ENCODE measurements around the gene MRI1. TPM values are rescaled to one million over a fixed set of nuclear protein-coding genes. Genes with fewer than 3 reads are reported as not detected.

Gene MRI1
- total and polyA plus RNA-seq, 2 experiments from 2014 or later: 12.3 to 44.5 TPM

DNA sequence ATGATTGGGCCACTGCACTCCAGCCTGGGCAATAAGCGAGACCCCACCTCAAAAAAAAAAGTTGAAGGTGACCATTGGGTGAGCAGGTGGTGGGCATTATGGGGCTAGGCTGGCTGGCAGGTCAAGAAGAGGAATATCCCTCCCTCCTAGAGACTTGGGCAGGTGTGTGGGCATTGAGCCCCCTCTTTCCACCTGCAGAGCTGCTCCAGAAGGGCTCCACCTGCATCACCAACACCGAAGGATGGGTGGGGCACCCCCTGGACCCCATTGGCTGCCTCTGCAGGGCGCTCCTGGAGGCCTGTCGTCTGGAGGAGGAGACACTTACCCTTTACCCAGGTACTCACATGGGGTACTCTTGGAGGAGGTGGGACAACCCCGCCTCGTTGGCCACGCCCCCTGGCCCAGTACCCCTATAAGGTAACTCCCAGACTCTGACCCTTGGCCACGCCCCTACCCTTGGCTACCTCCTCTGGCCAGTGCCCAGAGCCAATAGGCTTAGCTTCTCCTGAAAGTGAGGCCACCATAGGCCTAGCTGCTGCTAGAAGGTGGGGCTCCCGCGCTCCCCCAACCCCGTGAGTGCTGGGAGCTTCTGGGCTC is 52.8 kb downstream of the MRI1 start:
- Histone ChIP-seq H4K20me1 (replicated peaks; ENCODE audit: insufficient read depth) (peaks cover 1% of the 10 kb centered on the region), H2AFZ (no peak overlapping the region), H3K27ac (ENCODE audit: low read depth) (no peak overlapping the region), H3K79me2 (replicated peaks; ENCODE audit: insufficient read depth) (no peaks in the 10 kb centered on the region), H3K4me3 (peak overlapping the region; percentile 65), H3K36me3 (ENCODE audit: insufficient read depth) (peaks cover 9% of the 10 kb centered on the region), H3K4me1 (ENCODE audit: insufficient read depth) (no peaks in the 10 kb centered on the region), H3K9me2 (ENCODE audit: insufficient read depth) (no peaks in the 10 kb centered on the region), H3K27me3 (ENCODE audit: insufficient read depth) (no peaks in the 10 kb centered on the region), H3F3A (replicated peaks; ENCODE audit: low read depth) (0 out of 2 replicates have a peak, but pooled peaks cover 4% of the 10 kb centered on the region), H3K4me2 (peak overlapping the region; percentile 85)
- ATAC-seq (peak; percentile 90), DNase-seq (ENCODE audit: low spot score) (peak; percentile 100)
- H3K4me3 Mint-ChIP-seq: peak overlapping the region; percentile 77
- peaks cover 18% of the 10 kb centered on the region for H3K27me3 Mint-ChIP-seq (ENCODE audit: insufficient read depth, low read depth, poor library complexity)
- no peaks in the 10 kb centered on the region; the same call in 2 of the 3 replicates for H3K9me3 Mint-ChIP-seq
- H3K36me3 Mint-ChIP-seq (ENCODE audit: low read depth): peaks cover 51% of the 10 kb centered on the region
- H3K27ac Mint-ChIP-seq: peak overlapping the region; percentile 97
- no peak for TF ChIP-seq CREB1 (CRISPR knock-in tag; IDR thresholded peaks at IDR 0.05; ENCODE audit: low read depth)
- TF ChIP-seq, protein P1, sequence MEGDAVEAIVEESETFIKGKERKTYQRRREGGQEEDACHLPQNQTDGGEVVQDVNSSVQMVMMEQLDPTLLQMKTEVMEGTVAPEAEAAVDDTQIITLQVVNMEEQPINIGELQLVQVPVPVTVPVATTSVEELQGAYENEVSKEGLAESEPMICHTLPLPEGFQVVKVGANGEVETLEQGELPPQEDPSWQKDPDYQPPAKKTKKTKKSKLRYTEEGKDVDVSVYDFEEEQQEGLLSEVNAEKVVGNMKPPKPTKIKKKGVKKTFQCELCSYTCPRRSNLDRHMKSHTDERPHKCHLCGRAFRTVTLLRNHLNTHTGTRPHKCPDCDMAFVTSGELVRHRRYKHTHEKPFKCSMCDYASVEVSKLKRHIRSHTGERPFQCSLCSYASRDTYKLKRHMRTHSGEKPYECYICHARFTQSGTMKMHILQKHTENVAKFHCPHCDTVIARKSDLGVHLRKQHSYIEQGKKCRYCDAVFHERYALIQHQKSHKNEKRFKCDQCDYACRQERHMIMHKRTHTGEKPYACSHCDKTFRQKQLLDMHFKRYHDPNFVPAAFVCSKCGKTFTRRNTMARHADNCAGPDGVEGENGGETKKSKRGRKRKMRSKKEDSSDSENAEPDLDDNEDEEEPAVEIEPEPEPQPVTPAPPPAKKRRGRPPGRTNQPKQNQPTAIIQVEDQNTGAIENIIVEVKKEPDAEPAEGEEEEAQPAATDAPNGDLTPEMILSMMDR (conservative IDR thresholded peaks at IDR 0.05; ENCODE audit: low read depth in 2 of 2): no peak
- no peak for TF ChIP-seq ZNF331 (CRISPR knock-in tag; IDR thresholded peaks at IDR 0.05; ENCODE audit: low read depth)
- TF ChIP-seq, protein P2, sequence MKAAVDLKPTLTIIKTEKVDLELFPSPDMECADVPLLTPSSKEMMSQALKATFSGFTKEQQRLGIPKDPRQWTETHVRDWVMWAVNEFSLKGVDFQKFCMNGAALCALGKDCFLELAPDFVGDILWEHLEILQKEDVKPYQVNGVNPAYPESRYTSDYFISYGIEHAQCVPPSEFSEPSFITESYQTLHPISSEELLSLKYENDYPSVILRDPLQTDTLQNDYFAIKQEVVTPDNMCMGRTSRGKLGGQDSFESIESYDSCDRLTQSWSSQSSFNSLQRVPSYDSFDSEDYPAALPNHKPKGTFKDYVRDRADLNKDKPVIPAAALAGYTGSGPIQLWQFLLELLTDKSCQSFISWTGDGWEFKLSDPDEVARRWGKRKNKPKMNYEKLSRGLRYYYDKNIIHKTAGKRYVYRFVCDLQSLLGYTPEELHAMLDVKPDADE (IDR thresholded peaks at IDR 0.05): no peak
- TF ChIP-seq, protein P3, sequence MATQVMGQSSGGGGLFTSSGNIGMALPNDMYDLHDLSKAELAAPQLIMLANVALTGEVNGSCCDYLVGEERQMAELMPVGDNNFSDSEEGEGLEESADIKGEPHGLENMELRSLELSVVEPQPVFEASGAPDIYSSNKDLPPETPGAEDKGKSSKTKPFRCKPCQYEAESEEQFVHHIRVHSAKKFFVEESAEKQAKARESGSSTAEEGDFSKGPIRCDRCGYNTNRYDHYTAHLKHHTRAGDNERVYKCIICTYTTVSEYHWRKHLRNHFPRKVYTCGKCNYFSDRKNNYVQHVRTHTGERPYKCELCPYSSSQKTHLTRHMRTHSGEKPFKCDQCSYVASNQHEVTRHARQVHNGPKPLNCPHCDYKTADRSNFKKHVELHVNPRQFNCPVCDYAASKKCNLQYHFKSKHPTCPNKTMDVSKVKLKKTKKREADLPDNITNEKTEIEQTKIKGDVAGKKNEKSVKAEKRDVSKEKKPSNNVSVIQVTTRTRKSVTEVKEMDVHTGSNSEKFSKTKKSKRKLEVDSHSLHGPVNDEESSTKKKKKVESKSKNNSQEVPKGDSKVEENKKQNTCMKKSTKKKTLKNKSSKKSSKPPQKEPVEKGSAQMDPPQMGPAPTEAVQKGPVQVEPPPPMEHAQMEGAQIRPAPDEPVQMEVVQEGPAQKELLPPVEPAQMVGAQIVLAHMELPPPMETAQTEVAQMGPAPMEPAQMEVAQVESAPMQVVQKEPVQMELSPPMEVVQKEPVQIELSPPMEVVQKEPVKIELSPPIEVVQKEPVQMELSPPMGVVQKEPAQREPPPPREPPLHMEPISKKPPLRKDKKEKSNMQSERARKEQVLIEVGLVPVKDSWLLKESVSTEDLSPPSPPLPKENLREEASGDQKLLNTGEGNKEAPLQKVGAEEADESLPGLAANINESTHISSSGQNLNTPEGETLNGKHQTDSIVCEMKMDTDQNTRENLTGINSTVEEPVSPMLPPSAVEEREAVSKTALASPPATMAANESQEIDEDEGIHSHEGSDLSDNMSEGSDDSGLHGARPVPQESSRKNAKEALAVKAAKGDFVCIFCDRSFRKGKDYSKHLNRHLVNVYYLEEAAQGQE (IDR thresholded peaks at IDR 0.05; ENCODE audit: unreplicated experiment): no peak
- no peak for TF ChIP-seq EZH2 (IDR thresholded peaks at IDR 0.05; ENCODE audit: low read depth, unreplicated experiment)
- no peak for TF ChIP-seq ZNF114 (CRISPR knock-in tag; IDR thresholded peaks at IDR 0.05)
- no peak for TF ChIP-seq JUNB (IDR thresholded peaks at IDR 0.05; ENCODE audit: unreplicated experiment)
- TF ChIP-seq EZH2phosphoT487 (IDR thresholded peaks at IDR 0.05; ENCODE audit: unreplicated experiment): no peak
- TF ChIP-seq, protein P4, sequence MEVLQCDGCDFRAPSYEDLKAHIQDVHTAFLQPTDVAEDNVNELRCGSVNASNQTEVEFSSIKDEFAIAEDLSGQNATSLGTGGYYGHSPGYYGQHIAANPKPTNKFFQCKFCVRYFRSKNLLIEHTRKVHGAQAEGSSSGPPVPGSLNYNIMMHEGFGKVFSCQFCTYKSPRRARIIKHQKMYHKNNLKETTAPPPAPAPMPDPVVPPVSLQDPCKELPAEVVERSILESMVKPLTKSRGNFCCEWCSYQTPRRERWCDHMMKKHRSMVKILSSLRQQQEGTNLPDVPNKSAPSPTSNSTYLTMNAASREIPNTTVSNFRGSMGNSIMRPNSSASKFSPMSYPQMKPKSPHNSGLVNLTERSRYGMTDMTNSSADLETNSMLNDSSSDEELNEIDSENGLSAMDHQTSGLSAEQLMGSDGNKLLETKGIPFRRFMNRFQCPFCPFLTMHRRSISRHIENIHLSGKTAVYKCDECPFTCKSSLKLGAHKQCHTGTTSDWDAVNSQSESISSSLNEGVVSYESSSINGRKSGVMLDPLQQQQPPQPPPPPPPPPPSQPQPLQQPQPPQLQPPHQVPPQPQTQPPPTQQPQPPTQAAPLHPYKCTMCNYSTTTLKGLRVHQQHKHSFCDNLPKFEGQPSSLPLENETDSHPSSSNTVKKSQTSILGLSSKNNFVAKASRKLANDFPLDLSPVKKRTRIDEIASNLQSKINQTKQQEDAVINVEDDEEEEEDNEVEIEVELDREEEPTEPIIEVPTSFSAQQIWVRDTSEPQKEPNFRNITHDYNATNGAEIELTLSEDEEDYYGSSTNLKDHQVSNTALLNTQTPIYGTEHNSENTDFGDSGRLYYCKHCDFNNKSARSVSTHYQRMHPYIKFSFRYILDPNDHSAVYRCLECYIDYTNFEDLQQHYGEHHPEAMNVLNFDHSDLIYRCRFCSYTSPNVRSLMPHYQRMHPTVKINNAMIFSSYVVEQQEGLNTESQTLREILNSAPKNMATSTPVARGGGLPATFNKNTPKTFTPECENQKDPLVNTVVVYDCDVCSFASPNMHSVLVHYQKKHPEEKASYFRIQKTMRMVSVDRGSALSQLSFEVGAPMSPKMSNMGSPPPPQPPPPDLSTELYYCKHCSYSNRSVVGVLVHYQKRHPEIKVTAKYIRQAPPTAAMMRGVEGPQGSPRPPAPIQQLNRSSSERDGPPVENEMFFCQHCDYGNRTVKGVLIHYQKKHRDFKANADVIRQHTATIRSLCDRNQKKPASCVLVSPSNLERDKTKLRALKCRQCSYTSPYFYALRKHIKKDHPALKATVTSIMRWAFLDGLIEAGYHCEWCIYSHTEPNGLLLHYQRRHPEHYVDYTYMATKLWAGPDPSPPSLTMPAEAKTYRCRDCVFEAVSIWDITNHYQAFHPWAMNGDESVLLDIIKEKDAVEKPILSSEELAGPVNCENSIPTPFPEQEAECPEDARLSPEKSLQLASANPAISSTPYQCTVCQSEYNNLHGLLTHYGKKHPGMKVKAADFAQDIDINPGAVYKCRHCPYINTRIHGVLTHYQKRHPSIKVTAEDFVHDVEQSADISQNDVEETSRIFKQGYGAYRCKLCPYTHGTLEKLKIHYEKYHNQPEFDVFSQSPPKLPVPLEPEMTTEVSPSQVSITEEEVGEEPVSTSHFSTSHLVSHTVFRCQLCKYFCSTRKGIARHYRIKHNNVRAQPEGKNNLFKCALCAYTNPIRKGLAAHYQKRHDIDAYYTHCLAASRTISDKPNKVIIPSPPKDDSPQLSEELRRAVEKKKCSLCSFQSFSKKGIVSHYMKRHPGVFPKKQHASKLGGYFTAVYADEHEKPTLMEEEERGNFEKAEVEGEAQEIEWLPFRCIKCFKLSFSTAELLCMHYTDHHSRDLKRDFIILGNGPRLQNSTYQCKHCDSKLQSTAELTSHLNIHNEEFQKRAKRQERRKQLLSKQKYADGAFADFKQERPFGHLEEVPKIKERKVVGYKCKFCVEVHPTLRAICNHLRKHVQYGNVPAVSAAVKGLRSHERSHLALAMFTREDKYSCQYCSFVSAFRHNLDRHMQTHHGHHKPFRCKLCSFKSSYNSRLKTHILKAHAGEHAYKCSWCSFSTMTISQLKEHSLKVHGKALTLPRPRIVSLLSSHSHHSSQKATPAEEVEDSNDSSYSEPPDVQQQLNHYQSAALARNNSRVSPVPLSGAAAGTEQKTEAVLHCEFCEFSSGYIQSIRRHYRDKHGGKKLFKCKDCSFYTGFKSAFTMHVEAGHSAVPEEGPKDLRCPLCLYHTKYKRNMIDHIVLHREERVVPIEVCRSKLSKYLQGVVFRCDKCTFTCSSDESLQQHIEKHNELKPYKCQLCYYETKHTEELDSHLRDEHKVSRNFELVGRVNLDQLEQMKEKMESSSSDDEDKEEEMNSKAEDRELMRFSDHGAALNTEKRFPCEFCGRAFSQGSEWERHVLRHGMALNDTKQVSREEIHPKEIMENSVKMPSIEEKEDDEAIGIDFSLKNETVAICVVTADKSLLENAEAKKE (CRISPR knock-in tag; IDR thresholded peaks at IDR 0.05): no peak
- no peak for TF ChIP-seq NANOG (IDR thresholded peaks at IDR 0.05; ENCODE audit: borderline replicate concordance)
- no peak for TF ChIP-seq STAT1 (IDR thresholded peaks at IDR 0.05; ENCODE audit: unreplicated experiment)
- TF ChIP-seq POLR2AphosphoS5 (IDR thresholded peaks at IDR 0.05; ENCODE audit: low read depth): no peak
- peaks cover 4% of the 10 kb centered on the region; the same call in 2 of the 3 replicates for H3K4me1 Mint-ChIP-seq

All from GM23338 (cell line).